Left renal cortex interstitium (tissue), 4 donors: Measurements from ENCODE around the gene ZNF735. TPM values are rescaled to one million over a fixed set of nuclear protein-coding genes. Genes with fewer than 3 reads are reported as not detected.

Source experiments
- polyA plus RNA-seq, 4 donors: library from polyadenylated mRNA; unstranded; fragments of 120-200 nt; gene quantifications; one replicate each; pipeline ENCODE4 v1.2.1, GENCODE V29; 2013; ENCODE audit not compliant: insufficient read length in 4 of 4

ZNF735 gene
- polyA plus RNA-seq, 4 donors = not detected

Other genes with a start within 250 kb of the ZNF735 start
- not detected for gene ZNF722, start 208.4 kb upstream of the ZNF735 start, polyA plus RNA-seq
- under 1 TPM in 2 of 4 donors, not detected in 2; 0.16 to 0.23 TPM for gene ZNF727, start 161.8 kb upstream of the ZNF735 start, polyA plus RNA-seq
- under 1 TPM in 1 of 4 donors, not detected in 3; 0.08 TPM for gene ZNF679, start 21.3 kb downstream of the ZNF735 start, polyA plus RNA-seq
- 10 to 100 TPM; 14.4 to 27.6 (median 19.6) TPM for gene ZNF736, start 106.8 kb downstream of the ZNF735 start, polyA plus RNA-seq